Hippocampal formation (tissue), 2 donors: Measurements from ENCODE around the gene DENND1A.
A peak's percentile ranks its signal among the peaks of the same experiment; 100 is the strongest.
"Not testable (repeated sequence)": the region's sequence is repeated elsewhere in the genome, so short reads cannot be mapped to it uniquely, and the experiment has no call there.

Experiments
- DNase-seq, 2 donors: peaks; one replicate each; lab custom pipeline; 2025; lab: John Stamatoyannopoulos, UW

Gene DENND1A

GRCh38 chr9:123948286-123948685, 18.4 kb upstream of the DENND1A start:
- DNase-seq = no peak

GRCh38 chr9:123947326-123947725, 17.4 kb upstream of the DENND1A start:
- no peak for DNase-seq

DNA sequence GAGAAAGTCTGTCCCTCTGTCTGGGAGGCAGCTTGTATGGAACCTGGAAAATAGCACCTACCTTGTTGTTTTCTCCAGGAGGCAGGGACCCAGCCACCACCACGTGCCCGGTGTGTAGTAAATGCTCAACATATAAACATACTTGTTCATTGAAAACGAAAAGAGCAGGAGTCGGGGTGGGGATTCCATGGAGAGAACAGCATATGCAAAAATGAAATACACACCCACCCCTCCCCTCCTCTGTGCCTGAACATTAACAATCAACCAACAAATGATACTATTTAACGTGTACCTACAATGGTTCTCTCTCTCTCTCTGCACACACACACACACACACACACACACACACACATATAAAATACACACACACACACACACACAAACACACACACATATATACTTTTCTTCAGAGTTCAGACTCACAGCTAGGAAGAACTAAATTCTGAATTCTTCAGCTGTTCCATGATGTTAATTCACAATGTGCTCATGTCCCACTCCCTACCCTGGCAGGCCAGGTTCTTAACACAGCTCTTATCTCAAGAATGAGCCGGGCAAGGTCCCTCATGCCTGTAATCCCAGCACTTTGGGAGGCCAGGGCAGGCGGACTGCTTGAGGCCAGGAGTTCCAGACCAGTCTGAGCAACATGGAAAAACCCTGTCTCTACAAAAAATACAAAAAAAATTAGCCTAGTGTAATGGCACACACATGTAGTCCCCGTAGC, 16.3 kb upstream of the DENND1A start:
- DNase-seq = no peak

GRCh38 chr9:123945532-123945931, 15.6 kb upstream of the DENND1A start:
- no peak for DNase-seq

DNA sequence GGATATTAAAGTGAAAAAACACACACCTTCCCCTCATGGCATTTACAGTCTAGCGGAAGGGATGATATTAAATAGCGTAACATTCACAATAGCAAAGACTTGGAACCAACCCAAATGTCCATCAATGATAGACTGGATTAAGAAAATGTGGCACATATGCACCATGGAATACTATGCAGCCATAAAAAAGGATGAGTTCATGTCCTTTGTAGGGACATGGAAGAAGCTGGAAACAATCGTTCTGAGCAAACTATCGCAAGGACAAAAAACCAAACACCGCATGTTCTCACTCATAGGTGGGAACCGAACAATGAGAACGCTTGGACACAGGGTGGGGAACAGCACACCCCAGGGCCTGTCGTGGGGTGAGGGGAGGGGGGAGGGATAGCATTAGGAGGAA, 14.5 kb upstream of the DENND1A start:
- not testable (repeated sequence) for DNase-seq

DNA sequence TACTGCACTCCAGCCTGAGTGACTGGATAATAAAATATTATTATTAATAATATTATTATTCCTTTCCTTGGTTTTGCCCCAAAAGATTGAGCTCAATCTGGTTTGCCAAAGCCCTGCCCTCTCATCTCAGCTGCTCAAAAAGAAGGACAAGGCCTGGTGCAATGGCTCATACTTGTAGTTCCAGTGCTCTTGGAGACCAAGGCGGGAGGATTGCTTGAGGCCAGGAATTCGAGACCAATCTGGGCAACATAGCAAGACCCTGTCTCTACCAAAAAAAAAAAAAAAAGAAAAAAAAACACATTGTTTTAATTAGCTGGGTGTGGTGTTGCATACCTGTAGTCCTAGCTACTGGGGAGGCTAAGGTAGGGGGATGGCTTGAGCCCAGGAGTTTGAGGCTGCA, 13.7 kb upstream of the DENND1A start:
- DNase-seq = no peak

- no peak for DNase-seq
Observed at GRCh38 chr9:123942542-123942941, 12.6 kb upstream of the DENND1A start.

GRCh38 chr9:123941524-123942070, 11.7 kb upstream of the DENND1A start:
- no peak for DNase-seq

DNA sequence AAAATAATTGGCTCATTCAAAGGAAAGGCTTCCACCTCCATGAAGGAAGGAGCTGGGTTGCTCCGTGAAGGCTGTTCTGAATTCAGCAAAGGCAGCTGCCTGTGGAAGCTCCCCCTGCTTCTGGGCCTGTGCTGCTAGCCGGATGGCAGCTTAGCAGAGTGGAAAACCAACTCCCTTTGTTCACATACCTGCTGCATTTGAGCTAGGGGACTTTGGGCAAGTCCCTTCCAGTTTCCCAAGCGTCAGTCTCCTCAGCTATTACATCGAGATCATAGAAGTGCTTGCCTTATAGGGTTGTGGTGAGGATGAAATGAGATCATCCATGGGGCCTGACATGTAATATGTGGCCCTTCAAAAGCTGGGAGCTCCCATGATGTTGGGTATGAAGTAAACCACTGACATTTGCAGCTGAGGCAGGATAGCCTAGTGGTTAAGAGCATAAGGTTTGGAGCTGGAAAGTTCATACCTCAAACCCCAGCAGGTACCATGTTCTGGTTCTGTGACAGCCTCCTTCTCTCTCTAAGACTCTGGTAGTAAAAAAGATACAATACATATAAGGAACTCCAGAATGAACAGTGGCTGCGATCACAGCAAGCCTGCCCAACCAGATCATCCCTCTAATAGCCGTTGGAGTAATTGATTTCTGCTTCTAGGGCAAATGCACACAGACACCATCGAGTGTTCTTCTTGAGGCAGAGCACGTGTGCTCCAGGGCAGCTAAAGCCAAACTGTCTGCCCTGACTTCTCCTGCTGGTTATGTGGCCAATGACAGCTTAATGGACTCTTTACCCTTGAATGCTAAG, 11.0 kb upstream of the DENND1A start:
- DNase-seq = no peak

- no peak for DNase-seq
Observed at GRCh38 chr9:123938401-123938800, 8.5 kb upstream of the DENND1A start.

- DNase-seq = not testable (repeated sequence)
Observed at GRCh38 chr9:123936575-123936974, 6.6 kb upstream of the DENND1A start.

DNA sequence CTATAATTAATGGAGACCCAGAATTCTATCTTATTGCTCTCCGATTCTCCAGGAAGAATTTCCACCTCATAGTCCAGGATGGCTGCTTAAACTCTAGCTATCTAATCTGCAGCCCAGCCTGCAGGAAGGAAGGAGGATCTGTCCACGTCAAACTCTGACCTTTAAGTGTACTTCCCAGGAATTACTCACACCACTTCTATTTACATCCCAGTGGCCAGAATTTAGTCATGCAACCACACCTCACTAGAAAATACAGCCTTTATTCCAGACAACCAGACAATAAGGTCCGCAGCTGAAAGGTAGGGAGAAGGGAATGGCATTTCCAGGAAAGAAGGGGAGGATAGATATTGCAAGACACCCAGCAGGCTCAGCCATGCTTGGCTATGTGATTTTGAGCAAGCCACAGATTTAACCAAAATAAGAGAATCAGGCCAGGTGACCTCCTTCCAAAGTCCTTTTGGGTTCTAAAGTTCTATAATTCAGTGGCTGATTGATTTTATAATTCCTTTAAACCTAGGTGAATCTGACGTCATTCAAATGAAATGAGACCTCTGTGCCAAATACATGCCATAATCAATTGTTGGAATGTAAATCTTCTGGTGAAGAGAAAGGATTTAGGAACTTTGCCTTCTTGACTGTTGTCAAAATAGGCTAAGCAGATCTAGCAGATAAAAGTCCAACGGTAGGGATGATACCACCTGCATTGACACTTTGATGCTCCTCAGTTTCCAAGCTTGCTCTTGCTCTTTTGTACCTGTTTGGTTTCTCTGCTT, 3.7 kb upstream of the DENND1A start:
- DNase-seq = no peak

GRCh38 chr9:123929177-123929869, 603 bp downstream of the DENND1A start:
- DNase-seq = peak in 1 of 2 donors; percentile 7

GRCh38 chr9:123928533-123929176, 1.3 kb downstream of the DENND1A start:
- DNase-seq = no peak

DNA sequence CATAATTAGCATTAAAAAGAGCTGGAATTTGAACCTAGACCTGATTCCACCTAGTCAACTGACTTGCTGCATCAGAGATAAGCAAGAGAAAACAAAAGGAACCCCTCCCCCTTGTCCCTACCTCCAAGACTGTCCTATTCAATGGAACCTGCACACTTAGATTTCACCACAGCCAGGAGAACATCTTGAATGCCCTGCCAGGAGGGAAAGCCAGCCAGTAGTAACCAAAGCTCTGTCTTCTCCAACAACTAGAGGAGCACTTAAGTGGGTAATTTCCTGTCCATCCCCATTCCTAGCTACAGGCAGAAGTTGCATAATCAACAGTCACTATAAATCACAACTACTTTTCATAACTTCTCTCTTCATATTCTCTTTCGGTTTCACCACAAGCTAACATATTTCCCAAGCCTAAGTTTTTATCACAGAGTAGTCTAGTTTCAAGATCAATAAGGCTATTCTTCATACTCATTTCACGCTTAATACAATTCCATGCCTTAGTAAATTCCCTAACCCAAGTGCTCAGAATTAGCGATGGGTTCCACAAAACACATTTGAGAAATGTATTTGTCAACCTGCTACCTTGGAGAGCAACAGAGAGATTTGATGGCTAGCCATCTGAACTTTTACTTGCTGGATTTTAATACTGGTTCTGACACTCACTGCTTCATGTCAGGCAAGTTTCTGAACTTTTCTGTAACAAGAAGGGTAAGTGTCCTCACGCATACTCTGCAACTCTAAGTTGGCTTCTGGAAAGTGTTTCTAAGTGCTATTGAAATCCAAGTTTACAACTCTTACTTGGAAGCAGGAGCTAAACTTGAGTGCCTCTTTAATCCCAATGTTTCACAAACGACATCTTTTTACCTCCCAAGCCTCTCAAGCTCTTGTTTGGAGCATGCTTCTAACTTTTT, 2.0 kb downstream of the DENND1A start:
- no peak for DNase-seq

DNA sequence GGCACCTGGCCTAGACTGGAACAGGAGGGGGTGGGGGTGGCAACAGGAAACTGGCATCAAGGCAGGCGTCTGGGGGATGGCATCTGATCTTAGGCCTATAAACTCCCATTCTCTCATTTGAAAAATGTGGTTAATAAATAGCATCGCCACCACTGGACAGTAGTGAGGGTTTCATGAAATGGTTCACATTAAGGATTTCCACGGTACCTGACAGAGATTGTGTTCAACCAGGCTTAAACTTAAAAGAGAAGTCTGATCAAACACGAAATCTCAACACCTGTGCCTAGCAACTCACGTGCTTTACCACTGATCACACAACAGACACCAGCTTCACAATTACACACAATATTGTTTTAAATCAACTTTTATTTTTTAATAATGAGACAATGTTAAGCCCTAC, 3.0 kb downstream of the DENND1A start:
- DNase-seq = no peak

DNA sequence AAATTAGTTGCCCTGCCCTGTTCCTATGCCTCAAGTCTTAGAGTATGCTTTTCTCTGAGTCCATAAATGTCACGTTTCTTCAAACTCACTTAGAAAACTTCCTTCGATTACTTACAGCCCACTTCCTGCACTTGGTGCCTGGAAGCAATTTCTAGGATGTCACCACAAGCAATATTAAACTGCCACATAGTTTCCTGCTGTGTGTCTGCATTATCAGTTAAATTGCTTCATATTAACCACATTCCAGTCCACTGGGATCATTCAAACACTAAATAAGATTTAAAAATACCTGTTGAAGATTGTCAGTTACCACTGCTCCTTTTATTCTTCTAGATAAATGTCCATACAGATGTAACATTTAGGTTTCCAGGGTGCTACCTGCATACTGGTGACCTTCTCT, 4.1 kb downstream of the DENND1A start:
- no peak for DNase-seq

DNA sequence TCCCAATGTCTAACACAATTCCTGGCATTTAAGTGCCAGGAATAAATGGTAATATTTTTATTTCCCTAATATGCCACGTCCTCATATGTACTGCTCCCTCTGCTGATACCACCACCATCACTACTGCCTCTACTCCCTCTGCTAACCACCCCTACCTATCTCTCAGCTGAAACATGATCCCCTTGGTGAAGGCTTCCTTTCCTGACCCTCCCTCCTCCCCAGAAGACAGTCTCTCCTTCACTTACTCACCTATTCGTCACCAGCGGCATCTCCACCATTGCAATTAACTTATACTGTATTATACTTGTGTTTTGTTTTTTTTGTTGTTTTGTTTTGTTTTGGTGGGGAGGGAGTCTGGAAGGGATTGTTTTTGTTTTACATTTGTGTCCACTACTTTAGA, 4.8 kb downstream of the DENND1A start:
- DNase-seq = no peak

GRCh38 chr9:123924727-123925126, 5.2 kb downstream of the DENND1A start:
- DNase-seq = no peak

DNA sequence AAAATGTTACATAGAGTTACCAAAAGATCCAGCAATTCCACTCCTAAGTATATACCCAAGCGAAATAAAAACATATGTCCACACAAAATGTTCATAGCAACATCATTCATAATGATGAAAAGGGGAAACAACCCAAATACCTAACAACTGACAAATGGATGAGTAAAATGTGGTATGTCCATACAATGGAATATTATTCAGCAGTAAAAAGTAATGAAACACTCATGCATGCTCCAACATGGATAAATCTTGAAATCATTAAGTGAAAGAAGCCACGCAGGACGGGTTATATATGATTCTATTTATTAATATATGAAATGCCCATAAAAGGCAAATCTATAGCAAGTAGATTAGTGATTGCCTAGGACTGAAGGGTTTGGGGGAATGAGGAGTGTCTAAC, 6.0 kb downstream of the DENND1A start:
- DNase-seq = no peak
